GM15510 (cell line): ENCODE measurements around the gene CACNA1G.

ENCODE experiments used
- POLR2A ChIP-seq: IDR thresholded peaks from 3 replicates; pipeline ENCODE4 v1.6.1; 2011; ENCODE audit warnings: borderline replicate concordance; ENCODE audit not compliant: insufficient read length; ENCODE audit errors: extremely low read depth

The CACNA1G gene

DNA sequence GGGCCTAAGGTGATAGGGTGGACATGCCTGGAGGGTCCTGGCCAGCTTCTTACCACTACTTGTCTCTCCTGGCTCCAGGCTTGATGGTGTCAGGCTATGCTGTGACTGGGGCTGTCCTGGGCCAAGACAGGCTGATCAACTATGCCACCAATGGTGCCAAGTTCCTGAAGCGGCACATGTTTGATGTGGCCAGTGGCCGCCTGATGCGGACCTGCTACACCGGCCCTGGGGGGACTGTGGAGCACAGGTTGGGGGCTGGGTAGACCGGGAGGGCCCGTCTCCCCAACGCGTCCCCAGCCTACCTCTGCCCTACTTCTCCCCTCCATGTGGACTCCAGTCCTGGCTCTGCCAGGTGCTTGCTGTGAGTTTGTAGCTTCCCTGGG is 9.1 kb upstream of the CACNA1G start:
- no peak for TF ChIP-seq POLR2A

DNA sequence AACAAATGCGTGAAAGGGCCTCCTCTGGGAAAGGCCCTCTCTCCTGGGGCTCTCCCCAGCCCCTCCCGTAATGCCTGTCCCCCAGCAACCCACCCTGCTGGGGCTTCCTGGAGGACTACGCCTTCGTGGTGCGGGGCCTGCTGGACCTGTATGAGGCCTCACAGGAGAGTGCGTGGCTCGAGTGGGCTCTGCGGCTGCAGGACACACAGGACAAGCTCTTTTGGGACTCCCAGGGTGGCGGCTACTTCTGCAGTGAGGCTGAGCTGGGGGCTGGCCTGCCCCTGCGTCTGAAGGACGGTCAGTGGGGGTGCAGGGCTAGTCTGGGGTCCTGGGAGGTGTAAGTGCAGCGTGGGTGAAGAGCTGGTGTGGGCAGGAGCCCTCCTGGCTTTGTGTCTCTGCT is 8.6 kb upstream of the CACNA1G start:
- TF ChIP-seq POLR2A = no peak

DNA sequence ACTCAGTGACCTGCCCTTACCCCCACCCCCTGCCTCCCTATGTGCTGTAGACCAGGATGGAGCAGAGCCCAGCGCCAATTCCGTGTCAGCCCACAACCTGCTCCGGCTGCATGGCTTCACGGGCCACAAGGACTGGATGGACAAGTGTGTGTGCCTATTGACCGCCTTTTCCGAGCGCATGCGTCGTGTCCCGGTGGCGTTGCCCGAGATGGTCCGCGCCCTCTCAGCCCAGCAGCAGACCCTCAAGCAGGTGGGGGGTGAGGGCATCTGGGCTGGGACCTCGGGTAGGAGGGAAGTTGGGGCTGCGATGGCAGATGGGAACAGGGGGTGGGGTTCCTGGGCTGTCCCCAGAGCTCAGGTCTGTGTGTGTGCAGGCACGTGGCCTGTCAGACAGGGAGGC is 6.3 kb upstream of the CACNA1G start:
- TF ChIP-seq POLR2A = no peak

DNA sequence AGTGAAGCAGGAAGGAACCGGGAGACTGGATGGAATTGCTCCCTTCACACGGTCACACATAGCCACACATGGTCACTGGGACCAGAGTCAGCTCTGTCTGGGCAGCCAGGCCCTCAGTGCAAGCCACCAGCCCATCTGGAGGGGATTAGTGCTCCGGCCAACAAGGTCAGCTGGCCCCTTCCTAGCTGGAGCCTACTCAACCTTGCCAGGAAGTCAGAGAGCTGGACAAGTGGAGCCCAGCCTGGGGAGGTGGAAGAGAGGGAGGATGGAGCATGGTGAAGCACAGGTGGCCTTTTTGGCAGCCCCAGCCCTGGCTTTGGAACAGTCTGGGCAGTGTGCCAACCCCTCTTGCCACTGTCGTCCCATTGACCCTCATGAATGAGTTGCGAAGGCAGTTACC is 3.7 kb upstream of the CACNA1G start:
- no peak for TF ChIP-seq POLR2A

DNA sequence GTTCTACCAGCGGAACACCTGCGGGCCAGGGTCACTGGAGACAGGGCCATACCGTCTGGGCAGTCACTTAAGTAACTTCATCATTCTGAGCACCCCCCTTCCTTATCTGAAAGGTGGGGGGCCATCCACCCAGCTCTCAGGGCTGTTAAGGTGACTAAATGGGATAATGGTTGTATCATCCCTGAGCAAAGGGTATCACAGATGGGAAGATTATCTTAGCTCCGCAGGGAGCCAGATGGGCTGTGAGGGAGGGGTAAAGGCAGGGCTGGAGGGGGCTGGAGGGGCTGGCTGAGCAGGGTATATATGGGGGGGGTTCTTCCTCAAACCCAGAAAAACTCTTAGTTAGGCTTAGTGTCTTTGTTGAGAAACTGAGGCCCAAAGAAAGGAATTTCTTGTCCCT is 2.9 kb upstream of the CACNA1G start:
- TF ChIP-seq POLR2A = no peak

DNA sequence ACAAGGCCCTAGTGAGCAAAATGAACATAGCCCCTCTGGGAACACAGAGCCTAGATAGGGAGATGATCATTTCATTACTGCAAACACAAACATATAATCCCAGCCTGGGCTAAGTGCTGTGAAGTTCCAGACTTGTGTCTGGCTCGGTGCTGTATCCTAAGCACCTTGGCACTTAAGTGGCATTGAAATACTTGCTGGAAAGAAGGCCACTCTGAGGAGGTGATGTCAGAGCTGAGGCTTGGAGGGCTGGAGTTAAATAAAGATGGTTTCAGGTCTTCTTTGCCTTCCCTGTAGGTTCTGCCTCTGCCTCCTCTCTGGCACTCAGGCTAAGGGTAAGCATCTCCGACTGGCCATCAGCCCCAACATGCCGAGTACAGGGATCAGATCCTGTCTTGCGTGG is 2.4 kb upstream of the CACNA1G start:
- TF ChIP-seq POLR2A = no peak

DNA sequence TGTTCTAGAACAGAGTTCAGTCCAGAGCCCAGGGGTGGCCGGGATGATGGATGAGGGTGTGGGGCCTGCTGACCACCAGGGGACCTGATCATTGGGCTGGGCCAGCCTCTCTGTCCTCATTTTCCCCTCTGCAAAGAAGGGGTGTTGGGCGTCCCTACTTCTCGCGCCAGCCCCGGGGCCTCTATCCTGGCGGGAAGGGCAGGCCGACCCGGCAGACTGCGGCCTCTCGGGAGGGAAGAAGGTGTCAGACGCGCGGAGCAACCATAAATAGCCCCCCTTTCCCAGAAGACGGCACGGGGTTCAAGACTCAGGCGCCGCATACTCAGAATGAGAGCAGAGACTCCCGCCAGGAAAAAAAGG is 2.0 kb upstream of the CACNA1G start:
- no peak for TF ChIP-seq POLR2A

DNA sequence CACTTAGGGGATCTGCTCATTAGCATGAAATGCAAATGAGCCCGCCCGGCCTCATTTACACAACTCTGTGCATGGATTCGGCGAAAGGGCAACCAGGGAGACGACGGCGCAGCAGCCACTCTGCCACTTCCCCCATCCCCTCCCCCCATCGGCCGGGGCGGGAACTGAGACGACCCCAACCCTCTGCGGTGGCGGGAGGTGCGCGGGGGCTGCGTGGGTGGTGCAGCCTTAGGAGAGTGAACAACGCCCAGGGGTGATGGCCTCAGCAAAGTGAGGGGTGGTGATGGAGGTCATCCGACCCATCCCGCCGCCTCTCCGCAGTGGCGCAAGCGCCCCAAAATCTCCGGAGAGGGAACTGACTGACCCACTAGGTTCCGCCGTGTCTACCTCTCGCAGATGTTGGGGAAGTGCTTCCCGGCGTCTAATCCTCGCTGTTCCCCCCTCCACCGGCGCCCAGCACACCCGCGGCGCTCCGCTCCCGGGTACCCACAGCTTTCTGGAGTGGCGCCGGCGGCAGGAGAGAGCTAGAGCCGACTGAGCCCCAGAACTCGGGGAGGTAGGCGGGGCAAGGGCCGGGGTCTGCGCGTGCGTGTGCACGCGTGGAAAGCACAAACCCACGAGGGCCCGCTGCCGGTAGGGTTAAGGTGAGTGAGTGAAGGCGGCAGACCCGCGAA is 1.4 kb upstream of the CACNA1G start:
- no peak for TF ChIP-seq POLR2A

DNA sequence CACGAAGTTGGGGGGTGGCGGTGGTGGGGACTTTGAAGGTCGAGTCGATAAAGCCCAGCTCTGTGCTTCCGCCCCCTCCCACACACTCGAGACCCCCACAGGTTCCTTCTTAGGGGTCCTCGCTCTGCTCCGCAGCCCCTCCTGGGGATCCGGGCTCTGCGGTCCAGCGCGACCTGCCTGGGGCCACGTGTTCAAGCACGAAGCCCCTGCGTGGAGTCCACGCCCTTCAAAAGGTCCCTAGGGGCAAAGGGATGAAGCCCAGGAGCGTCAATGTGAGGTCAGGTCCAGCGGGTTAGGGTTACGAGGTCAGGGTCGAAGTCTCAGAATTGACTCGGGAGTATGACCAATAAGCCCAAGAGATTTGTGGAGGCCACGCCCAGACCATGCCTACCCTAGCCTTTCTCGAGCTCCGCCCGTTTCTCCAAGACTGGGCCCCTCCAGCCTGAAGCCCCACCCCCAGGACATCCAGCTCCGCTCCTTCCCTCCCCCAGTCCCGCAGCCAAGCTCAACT is 786 bp upstream of the CACNA1G start:
- no peak for TF ChIP-seq POLR2A

DNA sequence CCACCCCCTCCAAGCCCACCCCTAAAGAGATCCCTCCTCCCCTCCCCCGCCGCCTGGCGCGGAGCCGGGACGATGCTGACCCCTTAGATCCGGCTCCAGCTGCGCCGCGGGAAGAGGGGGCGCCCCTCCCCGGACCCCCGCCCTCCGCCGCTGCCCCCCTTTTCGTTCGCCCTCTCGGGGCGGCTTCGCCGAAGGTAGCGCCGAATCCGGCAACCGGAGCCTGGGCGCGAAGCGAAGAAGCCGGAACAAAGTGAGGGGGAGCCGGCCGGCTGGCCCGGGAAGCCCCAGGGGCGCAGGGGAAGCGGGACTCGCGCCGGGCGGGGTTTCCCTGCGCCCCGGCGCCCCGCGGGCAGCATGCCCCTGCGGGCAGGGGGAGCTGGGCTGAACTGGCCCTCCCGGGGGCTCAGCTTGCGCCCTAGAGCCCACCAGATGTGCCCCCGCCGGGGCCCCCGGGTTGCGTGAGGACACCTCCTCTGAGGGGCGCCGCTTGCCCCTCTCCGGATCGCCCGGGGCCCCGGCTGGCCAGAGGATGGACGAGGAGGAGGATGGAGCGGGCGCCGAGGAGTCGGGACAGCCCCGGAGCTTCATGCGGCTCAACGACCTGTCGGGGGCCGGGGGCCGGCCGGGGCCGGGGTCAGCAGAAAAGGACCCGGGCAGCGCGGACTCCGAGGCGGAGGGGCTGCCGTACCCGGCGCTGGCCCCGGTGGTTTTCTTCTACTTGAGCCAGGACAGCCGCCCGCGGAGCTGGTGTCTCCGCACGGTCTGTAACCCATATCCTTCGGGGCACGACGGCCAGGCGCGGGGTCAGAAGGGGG is 623 bp downstream of the CACNA1G start:
- no peak for TF ChIP-seq POLR2A

DNA sequence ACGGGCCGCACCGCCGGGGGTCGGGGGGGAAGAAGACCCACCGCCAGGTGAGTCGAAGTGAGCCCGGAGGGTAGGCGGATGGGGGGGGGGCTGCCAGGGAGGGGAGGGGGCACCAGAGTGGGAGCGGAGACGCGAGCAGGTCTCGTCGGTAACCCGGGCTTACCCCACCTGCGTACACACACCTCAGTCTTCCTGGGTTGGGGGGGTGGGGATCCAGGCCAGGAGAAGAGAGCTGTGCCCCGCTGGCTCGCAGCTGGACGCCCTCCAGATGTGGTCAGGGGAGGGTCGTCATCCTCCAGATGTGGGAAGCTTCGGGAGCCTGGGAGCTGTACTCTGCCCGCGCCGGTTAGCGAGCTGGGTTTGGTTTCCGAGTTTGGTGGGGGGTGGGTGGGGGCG is 1.2 kb downstream of the CACNA1G start:
- no peak for TF ChIP-seq POLR2A

DNA sequence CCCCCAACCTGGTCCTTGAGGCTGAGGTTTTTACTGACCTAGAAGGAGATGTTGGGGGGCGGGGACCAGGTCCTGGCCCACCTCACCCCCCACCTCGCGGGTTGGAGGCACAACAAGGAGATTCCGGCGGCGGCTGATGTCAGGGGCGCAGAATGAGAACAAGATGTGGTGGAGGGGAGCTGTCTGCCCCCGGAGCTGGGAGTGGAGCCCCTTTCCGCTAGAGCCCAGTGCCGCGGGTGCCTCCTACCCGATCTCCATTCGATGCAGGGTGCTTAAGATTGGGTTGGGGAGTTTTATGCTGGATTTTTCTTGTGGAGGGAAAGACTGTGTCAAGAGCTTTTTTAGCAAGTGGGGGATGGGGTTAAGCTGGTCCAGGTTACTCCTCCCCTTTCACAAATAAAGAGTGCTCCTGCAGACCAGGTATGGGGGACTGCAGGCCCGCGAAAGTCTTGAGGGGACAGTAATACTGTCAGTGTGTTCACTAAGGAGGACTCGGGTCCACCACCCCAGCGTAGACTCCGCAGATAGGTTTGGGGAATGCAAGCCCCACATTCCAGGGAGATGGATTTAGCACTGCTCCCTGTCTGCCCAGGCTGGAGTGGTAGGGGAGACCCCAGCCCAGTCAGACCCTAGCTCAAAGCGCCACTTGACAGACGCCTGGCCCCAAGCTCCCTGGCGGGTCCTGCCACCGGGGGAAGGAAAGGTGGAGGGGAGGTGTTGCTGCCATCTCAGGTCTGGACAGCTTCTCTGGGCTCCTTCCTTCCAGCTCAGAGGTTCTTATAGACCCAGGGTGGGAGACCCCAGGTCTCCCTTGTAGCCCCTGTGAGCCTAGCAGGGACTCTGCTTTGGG is 2.0 kb downstream of the CACNA1G start:
- no peak for TF ChIP-seq POLR2A

DNA sequence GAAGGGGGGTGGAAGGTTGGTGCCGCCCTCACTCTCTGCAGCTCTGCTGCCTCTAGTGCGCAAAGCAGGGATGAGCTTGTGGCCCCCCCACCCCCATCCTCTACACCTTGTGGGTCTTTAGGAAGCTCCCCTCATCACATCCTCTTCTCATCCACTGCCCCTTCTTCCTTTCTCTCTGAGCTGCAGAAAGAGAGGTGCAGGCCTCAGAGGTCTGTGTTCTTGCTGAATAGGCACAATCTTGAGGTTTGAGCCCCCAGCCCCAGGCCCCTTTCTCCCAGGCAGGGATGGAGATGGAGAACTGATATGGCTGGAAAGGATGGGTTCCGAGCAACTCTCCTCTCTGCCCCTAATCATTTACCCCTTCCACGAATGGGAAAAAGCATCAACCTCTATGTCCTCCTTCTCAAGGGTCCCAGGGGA is 2.6 kb downstream of the CACNA1G start:
- no peak for TF ChIP-seq POLR2A

DNA sequence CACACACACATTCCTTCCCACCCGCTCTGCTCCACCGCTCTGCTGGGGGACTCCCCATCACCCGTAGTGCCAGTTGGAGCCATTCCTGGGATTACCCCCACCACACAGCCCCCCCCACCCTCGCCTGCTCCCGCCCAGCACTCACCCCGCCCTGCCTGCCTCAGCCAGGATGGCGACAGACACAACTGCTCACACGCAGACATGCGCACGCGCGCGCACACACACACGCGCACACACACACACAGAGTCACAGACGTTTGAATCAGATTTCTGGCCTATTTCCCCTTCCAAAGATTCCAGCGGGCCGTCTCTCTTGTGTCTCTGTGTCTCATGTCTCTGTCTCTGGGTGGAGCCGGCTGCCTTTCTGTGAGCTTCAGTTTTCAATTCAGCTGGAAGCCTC is 4.4 kb downstream of the CACNA1G start:
- no peak for TF ChIP-seq POLR2A
